HG03280 (cell line): Measurements from ENCODE around the gene GMPPB.
"Not testable (repeated sequence)": the region's sequence is repeated elsewhere in the genome, so short reads cannot be mapped to it uniquely, and the experiment has no call there.

ENCODE experiments used
- ATAC-seq: cut with Tn5 transposase; IDR thresholded peaks from one replicate; pipeline ENCODE4 v1.9.1; 2021; ENCODE audit warnings: mild to moderate bottlenecking, moderate library complexity; ENCODE audit not compliant: unreplicated experiment

Gene GMPPB

DNA sequence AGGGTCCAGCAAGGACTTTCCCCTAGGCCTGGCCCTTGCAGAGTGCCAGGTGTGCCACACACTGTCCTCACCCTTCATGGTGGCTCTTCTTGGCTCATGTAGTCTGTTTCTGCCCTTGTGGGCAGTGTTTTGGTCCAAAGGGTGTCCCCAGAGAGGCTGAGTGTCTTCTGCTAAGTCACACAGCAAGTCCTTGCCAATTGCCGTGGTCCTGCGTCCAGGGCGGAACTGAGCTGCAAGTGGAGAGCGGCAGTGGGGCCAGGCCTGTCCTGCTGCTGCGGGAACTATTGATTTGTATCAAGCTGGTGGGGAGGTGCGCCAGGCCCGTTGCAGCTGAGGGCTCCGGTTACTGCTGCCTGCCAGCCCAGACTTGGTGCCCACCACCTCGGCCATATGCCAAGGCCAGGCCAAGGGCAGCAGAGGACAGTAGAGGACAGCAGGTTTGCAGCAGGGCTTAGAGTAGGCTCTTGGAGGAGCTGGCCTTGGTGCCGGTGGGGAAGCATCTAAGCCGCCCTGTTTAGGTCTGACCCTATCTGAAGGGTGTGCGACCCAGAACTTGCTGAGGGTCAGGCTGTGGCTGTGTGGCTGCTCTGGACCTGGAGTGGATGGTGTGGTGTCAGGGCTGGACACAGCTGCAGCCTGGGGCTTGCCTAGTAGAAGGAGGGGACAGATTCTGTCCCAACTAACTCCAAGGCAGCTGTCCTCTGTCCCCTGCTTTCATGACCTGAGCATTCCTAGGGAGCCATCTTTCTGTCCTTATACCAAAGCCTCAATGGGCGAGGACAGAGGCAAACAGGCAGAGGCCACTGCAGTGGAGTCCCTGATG, 8.8 kb downstream of the GMPPB start:
- no peak for ATAC-seq

- ATAC-seq, result no peak
These were observed 10.2 kb downstream of the GMPPB start for GRCh38 chr3:49713336-49714105.

DNA sequence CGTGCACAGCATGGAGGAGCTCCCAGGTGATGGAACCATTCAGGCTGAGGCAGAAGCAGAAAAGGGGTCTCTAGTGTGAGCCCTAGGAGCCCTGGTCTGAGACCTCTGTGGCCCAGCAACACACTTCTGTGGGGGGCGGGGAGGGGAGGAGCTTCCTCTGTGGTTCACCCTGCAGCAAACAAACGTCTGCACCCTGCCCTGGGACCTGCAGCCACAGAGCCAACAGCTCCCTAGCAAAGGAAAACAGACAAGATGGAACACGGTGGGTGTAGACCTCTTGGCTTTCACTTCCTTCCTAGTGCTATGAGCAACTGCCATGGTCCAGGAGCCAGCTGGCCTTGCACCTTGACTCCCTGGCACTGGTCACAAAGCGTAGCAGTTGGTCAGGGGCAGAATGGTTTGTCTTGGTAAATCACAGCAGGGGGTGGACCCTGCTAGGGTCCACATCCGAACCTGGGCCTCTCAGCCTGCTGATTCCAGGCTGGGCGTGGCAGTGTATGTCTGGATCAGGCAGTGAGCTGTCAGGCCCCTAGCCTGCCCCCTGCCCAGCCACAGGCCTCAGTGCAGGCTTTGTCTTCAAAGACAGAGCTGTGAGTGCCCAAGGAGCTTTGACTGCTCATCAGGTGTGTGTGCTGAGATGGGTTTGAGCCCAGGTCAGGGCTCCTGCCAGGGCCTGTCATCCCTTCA, 11.0 kb downstream of the GMPPB start:
- no peak for ATAC-seq

GRCh38 chr3:49712166-49712565, 11.6 kb downstream of the GMPPB start:
- ATAC-seq, result no peak

DNA sequence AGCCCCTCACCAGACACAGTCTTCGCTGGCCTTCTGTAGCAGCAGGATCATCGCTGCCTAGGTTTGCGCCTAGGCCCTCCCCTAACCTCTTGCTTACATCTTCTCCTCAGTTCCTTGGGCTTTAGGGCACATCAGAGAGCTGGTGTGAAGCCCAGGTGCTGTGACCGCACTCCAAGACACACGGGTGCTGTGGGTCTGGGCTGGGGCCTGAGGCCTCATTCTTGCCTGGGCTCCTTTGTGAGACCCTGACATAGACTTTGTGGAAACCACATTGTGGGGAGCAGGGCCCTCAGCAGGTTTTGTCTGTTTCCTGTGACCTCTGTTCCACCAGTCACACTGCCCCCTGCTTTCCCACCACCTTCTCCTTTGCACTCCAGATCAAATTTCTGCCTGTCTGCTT, 12.3 kb downstream of the GMPPB start:
- no peak for ATAC-seq

- ATAC-seq, result no peak
These were observed 13.9 kb downstream of the GMPPB start for GRCh38 chr3:49709852-49710251.

DNA sequence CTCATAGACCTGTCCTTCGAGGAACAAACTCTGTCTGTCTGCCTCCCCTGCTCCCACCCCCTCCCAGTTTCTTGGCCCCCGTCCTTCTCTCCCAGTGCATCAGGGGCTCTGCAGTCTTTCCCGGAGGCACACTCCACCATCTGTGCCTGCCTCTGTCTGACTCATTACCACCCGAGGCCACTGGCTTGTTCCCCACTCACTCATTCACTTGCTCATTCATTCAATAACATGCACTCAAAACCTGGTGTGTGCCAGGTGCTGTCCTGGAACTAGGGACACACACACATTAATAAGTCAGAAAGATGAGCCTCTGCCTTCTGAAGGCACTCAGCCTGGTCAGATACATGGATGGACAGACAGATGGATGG, 16.7 kb downstream of the GMPPB start:
- no peak for ATAC-seq

DNA sequence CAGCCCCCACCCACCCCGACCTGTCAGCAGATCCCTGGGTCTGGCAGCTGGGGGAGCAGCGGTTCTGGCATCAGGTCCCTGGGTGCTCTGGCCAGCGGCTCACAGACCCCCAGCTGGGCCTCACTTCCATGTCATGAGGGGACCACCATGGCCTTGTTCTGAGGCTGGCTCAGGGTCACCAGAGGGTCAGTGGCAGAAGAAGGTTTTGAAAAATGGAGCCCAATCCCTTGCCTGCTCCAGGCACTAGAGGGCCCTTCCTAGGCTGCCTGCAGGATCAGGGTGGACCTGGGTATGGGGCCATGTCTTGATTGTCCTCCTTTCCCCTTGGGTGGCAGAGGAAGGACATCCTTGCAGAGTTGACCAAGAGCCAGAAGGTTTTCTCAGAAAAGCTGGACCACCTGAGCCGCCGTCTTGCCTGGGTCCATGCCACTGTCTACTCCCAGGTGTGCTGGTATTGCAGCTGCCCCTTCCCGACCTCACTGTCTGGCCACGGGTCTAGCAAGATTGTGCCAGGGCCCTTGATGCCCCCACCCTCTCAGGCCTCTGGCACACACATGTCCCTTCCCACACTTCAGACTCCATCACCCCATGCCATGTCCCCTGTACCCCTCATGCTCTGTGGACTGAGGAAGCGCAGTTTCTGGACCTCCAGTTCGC, 17.2 kb downstream of the GMPPB start:
- ATAC-seq, result no peak

GRCh38 chr3:49705390-49705960, 18.3 kb downstream of the GMPPB start:
- no peak for ATAC-seq

- no peak for ATAC-seq
These were observed 19.1 kb downstream of the GMPPB start for GRCh38 chr3:49704629-49705028.

GRCh38 chr3:49703956-49704355, 19.8 kb downstream of the GMPPB start:
- no peak for ATAC-seq

DNA sequence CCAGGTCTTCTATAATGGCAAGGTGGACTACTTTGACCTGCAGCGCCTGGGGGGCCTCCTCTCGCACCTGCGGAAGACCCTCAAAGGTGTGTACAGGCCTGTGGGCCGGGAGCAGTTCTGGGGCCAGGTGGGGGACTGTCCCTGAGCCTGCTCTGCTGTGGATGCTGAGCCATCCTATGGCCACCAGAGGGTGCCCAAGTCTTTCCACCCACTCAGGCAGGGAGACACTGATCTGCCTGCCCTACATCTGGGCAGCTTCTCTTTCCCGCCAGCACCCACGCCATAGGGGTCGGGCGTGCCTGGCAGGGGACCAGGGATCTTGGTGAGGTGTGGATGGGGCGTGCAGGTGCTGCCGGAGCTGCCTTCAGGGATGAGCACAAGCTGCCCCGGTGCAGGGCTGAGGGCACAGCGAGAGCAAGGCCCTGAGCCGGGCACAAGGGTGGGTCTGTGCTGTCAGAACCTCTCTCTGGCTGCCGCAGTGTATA, 20.3 kb downstream of the GMPPB start:
- peak; percentile 69 for ATAC-seq

DNA sequence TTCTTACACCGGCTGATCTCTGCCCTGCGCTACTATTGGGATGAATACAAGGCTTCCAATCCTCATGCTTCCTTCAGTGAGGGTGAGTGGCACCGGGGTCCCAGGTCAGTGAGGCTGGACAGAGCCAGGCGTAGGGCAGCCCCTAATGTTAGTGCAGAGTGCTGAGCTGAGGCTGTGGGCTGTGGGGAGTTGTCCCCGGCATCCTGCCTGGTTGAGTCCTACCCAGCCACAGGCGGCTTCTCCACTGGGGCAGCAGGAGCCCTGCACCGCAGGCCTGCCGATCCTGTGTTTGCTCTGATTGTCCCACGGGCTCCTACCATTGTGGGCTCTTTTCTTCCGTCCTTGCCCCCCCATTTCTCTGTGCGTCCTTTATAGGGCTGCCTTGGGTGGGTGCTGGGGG, 21.1 kb downstream of the GMPPB start:
- ATAC-seq, result no peak

GRCh38 chr3:49701388-49702077, 22.2 kb downstream of the GMPPB start:
- ATAC-seq, result no peak

DNA sequence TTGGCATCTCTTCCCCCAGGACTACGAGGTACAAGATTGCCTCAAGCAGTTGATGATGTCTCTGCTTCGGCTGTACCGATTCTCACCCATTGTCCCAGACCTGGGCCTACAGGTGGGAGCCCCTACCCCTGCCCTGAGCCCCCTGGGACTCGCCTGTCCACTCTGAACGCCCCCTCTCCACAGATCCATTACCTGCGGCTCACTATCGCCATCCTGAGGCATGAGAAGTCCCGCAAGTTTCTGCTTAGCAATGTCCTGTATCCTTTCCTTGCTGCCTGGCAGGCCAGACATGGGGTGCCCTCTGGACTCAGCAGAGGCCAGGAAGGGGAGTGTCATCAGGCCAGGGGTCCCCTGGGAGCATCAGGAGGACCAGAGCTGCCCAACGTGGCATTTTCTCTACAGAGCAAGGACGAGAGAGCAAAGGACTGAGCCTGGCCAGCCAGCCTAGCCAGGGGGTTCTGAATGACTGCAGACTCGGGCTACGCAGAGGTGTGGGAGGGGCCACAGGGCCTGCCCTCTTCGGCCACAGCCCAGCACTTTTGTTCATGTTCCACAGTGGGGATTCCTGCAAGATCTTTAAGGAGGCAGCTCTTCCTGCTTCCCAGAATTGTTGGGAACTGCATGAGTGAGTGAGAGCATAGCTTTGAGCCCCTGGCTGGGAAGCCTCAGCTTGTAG, 23.2 kb downstream of the GMPPB start:
- no peak for ATAC-seq

DNA sequence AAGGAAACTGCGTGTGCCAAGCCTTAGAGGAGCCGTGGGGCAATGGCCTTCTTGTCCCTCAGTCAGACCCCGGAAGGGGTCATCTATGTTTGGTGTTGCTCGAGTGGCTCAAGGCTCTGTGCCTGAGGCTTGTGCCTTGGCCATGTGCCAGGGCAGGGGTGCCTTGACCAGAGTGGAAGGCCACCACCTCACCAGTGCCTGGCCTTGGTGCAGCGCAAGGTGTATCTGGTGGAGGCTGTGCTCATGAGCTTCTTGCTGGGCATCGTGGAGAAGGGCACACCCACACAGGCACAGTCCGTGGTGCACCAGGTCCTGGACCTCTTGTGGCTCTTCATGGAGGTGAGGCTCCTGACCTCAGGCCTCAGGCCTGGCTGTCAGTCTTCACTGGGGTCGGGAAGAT, 23.7 kb downstream of the GMPPB start:
- no peak for ATAC-seq

GRCh38 chr3:49699281-49699979, 24.3 kb downstream of the GMPPB start:
- ATAC-seq, result no peak

GRCh38 chr3:49695350-49696015, 28.3 kb downstream of the GMPPB start:
- not testable (repeated sequence) for ATAC-seq
